Left colon (tissue), 2 donors: ENCODE data around the gene TAL1. TPM values are rescaled to one million over a fixed set of nuclear protein-coding genes. Genes with fewer than 3 reads are reported as not detected.

ENCODE experiments used
- ATAC-seq: fragments of 200-7000 bp; cut with Tn5 transposase; one replicate; pipeline ENCODE4 v1.9.1; 2020; ENCODE audit warnings: mild to moderate bottlenecking, moderate library complexity
- DNase-seq, 2 donors: peaks; one replicate each; pipeline ENCODE4 v3.0.0-alpha.2; 2020
- intact Hi-C, 2 donors: fragments of 100-400 bp; cut with DNase I in 1 of 2; cut with micrococcal nuclease in 1 of 2; formaldehyde crosslinking; loops; one replicate each; pipeline versions ENCODE4 v1.11.2 to v1.14.0; 2022; cut with DNase I, micrococcal nuclease
- total RNA-seq, 2 donors: library from RNA; stranded (reverse); fragmentation: NEBNext Ultra II Directional; extraction: Animal tissue kit (Norgen Biotek cat#: 25700); gene quantifications; one replicate each; pipeline ENCODE4 v1.2.1, GENCODE V29; 2021
- donor health status: DM: no; HTN: no; CAD: no.
- donor health status: DM: yes; HTN: yes; CAD: no.

Gene TAL1
- total RNA-seq, 2 donors from 2014 or later, result 1.2 to 1.3 TPM

- intact Hi-C loops, result no loop called here
- no peak for DNase-seq
Measured at GRCh38 chr1:47181955-47182675, 49.9 kb downstream of the TAL1 start.

GRCh38 chr1:47181095-47181954 lies 50.7 kb downstream of the TAL1 start:
- DNase-seq (no peak), ATAC-seq (no peak)
- intact Hi-C loops, result no loop called here

More at GRCh38 chr1:47181955-47182675, 49.9 kb downstream of the TAL1 start:
- no peak for ATAC-seq

DNA sequence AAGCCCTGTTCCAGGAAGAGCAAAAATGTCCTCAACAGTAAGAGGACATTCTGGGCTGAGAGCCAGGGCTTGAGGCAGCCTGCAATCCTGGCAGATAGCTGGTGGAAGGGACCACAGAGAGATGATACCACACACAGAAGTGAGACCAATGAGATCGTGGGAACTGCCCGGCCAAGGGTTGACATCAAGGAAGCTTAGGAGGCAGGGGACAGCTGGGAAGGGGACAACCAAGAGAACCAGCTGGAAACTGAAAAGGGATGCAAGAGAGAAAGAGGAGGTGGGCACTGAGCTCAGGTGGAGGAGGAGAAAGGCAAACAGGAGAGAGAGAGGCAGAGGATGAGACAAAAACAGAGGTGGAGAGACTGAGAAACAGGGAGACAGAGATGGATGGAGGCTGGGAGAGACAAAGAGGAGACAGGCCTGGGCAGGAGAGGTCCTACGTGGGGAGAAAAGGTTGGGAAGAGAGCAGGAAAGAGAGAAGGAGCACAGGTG lies 51.4 kb downstream of the TAL1 start:
- ATAC-seq (no peak), DNase-seq (no peak)
- intact Hi-C loops, result no loop called here

GRCh38 chr1:47179988-47180563 lies 51.9 kb downstream of the TAL1 start:
- intact Hi-C loops, result no loop called here
- DNase-seq (no peak), ATAC-seq (peak; percentile 13)

DNA sequence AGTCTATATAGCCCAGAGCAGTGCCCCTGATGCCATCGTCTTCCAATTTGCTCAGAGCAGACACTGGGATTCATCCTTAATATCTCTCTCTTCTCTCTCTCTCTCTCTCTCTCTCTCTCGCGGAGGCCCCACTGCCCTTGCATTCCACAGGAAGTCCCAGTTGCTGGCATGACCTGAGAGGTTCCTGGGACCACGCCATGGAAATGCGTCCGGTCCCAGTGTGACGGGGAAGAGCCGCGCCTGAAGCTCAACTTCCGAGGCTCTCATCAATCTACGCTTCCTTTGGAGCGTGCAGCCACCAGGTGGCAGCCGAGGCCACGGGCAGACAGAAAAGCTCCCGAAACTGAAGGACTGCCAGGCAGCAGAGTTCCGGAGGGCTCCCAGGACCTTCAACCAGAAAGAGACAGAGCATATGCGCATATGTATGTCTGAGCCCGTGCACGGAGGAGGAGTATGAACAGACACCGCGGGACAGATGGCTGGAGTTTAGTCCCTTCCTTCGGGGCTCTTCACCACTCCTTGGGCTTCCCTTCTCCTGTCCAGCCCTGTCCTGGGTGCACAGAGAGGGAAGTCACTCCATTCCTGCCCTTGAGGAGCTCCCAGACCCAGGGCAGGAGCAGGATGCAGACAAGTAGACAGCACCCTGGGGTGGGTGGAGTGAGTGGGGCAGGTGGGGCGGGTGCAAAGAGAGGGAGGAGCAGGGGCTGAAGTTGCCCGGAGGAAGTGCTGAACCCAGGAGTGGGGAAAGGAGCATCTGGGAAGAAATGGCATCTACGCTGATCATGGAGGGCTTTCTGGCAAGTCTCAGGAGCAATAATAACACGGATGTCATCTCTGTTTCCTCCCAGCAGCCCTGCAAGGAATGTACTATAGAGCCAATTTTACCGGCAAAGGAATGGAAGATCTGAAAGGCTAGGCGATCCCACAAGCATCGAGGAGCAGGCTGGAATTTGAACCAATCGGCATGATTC lies 52.7 kb downstream of the TAL1 start:
- ATAC-seq, result peak; percentile 84
- DNase-seq, result peak; percentile 88 to 94
- intact Hi-C loops, result no loop called here

DNA sequence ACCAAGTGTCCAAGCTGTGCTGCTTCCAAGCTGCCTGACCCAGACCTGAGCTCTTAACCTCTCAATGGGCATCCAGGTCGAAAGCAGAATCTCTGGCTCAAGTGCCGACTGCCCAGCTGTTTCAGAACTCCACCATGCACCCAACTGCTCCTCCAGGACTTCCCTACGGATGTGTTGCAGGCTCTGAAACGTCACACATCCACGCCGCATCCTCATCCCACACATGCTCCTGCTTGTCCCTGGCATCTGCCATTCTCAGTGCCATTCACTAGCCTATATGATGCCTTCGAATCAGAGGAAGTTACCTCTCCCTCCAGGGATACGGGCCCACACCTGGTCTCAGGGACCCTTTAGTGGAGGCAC lies 53.4 kb downstream of the TAL1 start:
- DNase-seq, result no peak
- ATAC-seq, result no peak
- intact Hi-C loops, result no loop called here

GRCh38 chr1:47178020-47178419 lies 54.0 kb downstream of the TAL1 start:
- intact Hi-C loops, result no loop called here
- DNase-seq, result no peak
- no peak for ATAC-seq

DNA sequence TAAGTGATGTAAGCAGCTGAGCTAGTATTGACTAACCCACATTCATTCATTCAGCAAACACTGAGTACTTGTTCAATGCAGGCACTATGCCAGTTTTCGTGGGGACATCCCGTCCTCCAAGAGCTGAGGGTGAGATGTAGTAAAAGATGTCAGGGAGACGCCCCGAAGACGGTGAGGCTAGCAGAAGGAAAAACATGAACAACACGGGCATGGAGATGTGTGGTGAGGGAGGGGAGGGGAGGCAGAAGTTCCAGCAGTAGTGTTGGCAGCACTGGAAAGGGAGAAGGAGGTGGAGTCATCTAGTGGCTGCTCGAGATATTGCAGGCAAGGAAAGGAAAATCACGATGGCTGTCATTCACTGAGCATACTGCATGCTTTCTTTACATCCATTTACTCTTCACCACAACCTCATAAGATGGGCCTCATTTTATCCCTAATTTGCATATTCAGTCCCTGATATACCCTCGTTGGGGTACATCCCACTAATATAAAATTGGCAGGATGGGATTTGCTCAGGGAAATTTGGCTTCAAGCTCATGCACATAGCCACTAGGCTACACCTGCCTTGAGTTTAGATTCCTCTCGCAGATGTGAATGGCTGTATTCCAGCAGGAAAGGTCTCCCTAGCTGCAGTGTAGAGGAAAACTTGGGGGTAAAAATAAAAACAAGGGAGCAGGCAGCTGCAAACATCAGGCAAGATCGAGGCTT lies 56.6 kb downstream of the TAL1 start:
- DNase-seq (peak in 1 of 2 donors; percentile 50), ATAC-seq (peak; percentile 36)
- intact Hi-C loops, result no loop called here

DNA sequence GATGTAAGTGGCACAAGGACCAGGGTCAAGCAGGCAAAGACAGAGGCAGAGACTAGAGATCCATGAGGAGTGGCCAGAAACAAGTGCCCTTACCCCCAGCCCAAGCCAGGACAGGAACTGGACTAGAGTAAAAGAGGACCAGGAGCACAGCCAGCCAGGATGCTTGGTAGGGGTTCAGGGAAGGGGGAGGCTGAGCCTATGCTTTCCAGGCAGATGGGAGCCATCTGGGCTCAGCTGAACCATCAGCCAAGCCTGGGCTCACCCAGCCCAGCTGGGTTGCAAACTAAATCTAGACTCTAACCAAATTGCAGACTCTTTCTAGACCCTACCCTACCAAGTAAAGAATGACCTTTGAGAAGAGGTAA lies 57.4 kb downstream of the TAL1 start:
- intact Hi-C loops, result no loop called here
- ATAC-seq, result no peak
- no peak for DNase-seq

GRCh38 chr1:47172782-47173181 lies 59.2 kb downstream of the TAL1 start:
- DNase-seq, result no peak
- no peak for ATAC-seq
- intact Hi-C loops, result no loop called here

Other genes with a start within 250 kb of the TAL1 start
- gene CYP4X1, start 208.6 kb downstream of the TAL1 start, total RNA-seq, result 1 to 10 TPM; 1.1 to 2.2 TPM
- under 1 TPM in 1 of 2 donors, not detected in 1; 0.14 TPM for gene CYP4Z1, start 165.0 kb downstream of the TAL1 start, total RNA-seq
- gene CYP4A22, start 94.8 kb downstream of the TAL1 start, total RNA-seq, result not detected
- 100 to 1,000 TPM in 1 of 2 donors, 10 to 100 TPM in 1; 32.4 to 107 TPM for gene PDZK1IP1, start 42.2 kb downstream of the TAL1 start, total RNA-seq
- gene STIL, start 81.9 kb upstream of the TAL1 start, total RNA-seq, result 10 to 100 TPM in 1 of 2 donors, 1 to 10 TPM in 1; 4.7 to 10.7 TPM
- gene CMPK1, start 101.6 kb upstream of the TAL1 start, total RNA-seq, result 100 to 1,000 TPM; 216 to 220 TPM
- gene FOXE3, start 184.1 kb upstream of the TAL1 start, total RNA-seq, result not detected
- 10 to 100 TPM; 16.1 to 20.7 TPM for gene FOXD2, start 205.8 kb upstream of the TAL1 start, total RNA-seq